ENCODE measurements around the gene FKBP10. TPM values are rescaled to one million over a fixed set of nuclear protein-coding genes. Genes with fewer than 3 reads are reported as not detected.
"Not testable (repeated sequence)": the region's sequence is repeated elsewhere in the genome, so short reads cannot be mapped to it uniquely, and the experiment has no call there.

Gene FKBP10
- total RNA-seq, 1 donor from 2014 or later, result 567 TPM

GRCh38 chr17:41844971-41845370 lies 32.2 kb downstream of the FKBP10 start:
- H3K4me1 Mint-ChIP-seq (ENCODE audit: low read depth), result peaks cover 16% of the 10 kb centered on the region
- TF ChIP-seq, protein P1, sequence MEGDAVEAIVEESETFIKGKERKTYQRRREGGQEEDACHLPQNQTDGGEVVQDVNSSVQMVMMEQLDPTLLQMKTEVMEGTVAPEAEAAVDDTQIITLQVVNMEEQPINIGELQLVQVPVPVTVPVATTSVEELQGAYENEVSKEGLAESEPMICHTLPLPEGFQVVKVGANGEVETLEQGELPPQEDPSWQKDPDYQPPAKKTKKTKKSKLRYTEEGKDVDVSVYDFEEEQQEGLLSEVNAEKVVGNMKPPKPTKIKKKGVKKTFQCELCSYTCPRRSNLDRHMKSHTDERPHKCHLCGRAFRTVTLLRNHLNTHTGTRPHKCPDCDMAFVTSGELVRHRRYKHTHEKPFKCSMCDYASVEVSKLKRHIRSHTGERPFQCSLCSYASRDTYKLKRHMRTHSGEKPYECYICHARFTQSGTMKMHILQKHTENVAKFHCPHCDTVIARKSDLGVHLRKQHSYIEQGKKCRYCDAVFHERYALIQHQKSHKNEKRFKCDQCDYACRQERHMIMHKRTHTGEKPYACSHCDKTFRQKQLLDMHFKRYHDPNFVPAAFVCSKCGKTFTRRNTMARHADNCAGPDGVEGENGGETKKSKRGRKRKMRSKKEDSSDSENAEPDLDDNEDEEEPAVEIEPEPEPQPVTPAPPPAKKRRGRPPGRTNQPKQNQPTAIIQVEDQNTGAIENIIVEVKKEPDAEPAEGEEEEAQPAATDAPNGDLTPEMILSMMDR (IDR thresholded peaks at IDR 0.05), result no peak
- no peak overlapping the region for H3K4me3 Mint-ChIP-seq (ENCODE audit: unreplicated experiment)
- H3K27me3 Mint-ChIP-seq (ENCODE audit: low read depth), result no peaks in the 10 kb centered on the region
- no peak for DNase-seq (ENCODE audit: low spot score)
- H3K27ac Mint-ChIP-seq (ENCODE audit: unreplicated experiment), result no peak overlapping the region
- H3K36me3 Mint-ChIP-seq (ENCODE audit: low read depth), result peaks cover 2% of the 10 kb centered on the region
- no peaks in the 10 kb centered on the region for H3K9me3 Mint-ChIP-seq (ENCODE audit: low read depth)

GRCh38 chr17:41848788-41849187 lies 36.0 kb downstream of the FKBP10 start:
- peaks cover 28% of the 10 kb centered on the region for H3K4me1 Mint-ChIP-seq (ENCODE audit: low read depth)
- no peak overlapping the region for H3K27ac Mint-ChIP-seq (ENCODE audit: unreplicated experiment)
- H3K9me3 Mint-ChIP-seq (ENCODE audit: low read depth), result no peaks in the 10 kb centered on the region
- peaks cover 4% of the 10 kb centered on the region for H3K36me3 Mint-ChIP-seq (ENCODE audit: low read depth)
- H3K27me3 Mint-ChIP-seq (ENCODE audit: low read depth), result no peaks in the 10 kb centered on the region
- no peak overlapping the region for H3K4me3 Mint-ChIP-seq (ENCODE audit: unreplicated experiment)
- TF ChIP-seq, protein P1 (IDR thresholded peaks at IDR 0.05), result no peak
- no peak for DNase-seq (ENCODE audit: low spot score)

DNA sequence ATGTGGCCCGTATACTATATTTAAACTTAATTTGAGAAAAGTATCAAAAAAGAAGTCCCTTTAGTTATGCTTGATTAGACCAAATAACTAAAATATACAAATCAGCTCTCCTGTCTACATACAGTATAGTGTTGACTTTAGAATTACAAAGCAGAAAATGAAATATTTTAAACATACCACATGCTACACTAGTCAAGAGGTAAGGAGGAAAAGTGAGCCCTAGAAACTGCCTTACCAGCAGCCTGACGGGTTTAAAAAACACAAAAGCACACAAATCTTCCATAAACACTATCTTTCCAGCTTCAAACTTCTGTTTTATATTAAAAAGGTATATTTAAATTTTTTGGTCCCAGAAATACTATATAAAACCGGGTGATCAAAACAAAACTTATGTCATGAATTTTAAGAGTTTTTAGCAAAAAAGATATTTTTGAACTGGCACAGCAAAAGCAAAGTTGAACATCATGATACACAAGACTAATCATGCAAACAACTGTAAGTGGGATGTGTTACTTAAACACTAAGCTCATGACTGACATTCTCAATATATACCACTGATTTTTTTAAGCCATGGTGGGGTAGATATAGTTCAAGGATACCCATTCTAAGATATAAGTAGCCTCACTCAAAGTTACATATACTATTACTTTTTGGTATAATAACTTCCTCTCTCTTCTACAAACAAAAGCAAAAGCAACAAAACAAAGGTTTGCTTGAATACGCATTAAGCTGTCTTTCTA lies 36.6 kb downstream of the FKBP10 start:
- DNase-seq (ENCODE audit: low spot score), result no peak
- Mint-ChIP-seq H3K27me3 (ENCODE audit: low read depth) (no peaks in the 10 kb centered on the region), H3K9me3 (ENCODE audit: low read depth) (no peaks in the 10 kb centered on the region), H3K4me3 (ENCODE audit: unreplicated experiment) (no peak overlapping the region), H3K4me1 (ENCODE audit: low read depth) (peaks cover 28% of the 10 kb centered on the region), H3K27ac (ENCODE audit: unreplicated experiment) (peak overlapping the region; percentile 12), H3K36me3 (ENCODE audit: low read depth) (peaks cover 4% of the 10 kb centered on the region)
- TF ChIP-seq, protein P1 (IDR thresholded peaks at IDR 0.05), result no peak

DNA sequence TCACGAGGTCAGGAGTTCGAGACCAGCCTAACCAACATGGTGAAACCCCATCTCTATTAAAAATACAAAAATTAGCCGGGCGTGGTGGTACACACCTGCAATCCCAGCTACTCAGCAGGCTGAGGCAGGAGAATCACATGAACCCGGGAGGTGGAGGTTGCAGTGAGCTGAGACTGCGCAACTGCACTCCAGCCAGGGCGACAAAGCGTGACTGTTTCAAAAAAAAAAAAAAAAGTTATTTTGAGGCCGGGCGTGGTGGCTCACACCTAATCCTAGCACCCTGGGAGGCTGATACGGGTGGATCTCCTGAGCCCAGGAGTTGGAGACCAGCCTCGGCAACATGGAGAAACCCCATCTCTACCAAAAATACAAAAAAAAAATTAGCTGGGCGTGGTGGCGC lies 38.6 kb downstream of the FKBP10 start:
- H3K36me3 Mint-ChIP-seq (ENCODE audit: low read depth); H3K4me3 Mint-ChIP-seq (ENCODE audit: unreplicated experiment); H3K27ac Mint-ChIP-seq (ENCODE audit: unreplicated experiment); H3K27me3 Mint-ChIP-seq (ENCODE audit: low read depth); DNase-seq (ENCODE audit: low spot score); H3K9me3 Mint-ChIP-seq (ENCODE audit: low read depth): not testable (repeated sequence)
- H3K4me1 Mint-ChIP-seq (ENCODE audit: low read depth), result peaks cover 28% of the 10 kb centered on the region

- H3K27me3 Mint-ChIP-seq (ENCODE audit: low read depth), result no peaks in the 10 kb centered on the region
- TF ChIP-seq, protein P1 (IDR thresholded peaks at IDR 0.05), result no peak
- DNase-seq (ENCODE audit: low spot score), result no peak
- no peaks in the 10 kb centered on the region for H3K9me3 Mint-ChIP-seq (ENCODE audit: low read depth)
- no peaks in the 10 kb centered on the region for H3K36me3 Mint-ChIP-seq (ENCODE audit: low read depth)
- no peak overlapping the region for H3K4me3 Mint-ChIP-seq (ENCODE audit: unreplicated experiment)
- H3K27ac Mint-ChIP-seq (ENCODE audit: unreplicated experiment), result no peak overlapping the region
- H3K4me1 Mint-ChIP-seq (ENCODE audit: low read depth), result peaks cover 4% of the 10 kb centered on the region
Observed at GRCh38 chr17:41860254-41860931, 47.6 kb downstream of the FKBP10 start.
